BLaER1 treated with 17β-estradiol and CSF1 and Interleukin-3, amounts not matched to agents 10 nM and 100 nM (cell line): ENCODE measurements around the gene BCAN.

Source experiments
- H3K27ac ChIP-seq, 11 experiments: shearing (Covaris generic); formaldehyde crosslinking; 2 replicates each; pipeline ENCODE4 v1.8.1; 2022
- H3K27me3 ChIP-seq, 11 experiments: shearing (Covaris generic); formaldehyde crosslinking; 2 replicates each; pipeline ENCODE4 v1.8.1; 2022
- H3K36me3 ChIP-seq, 11 experiments: shearing (Covaris generic); formaldehyde crosslinking; 2 replicates each; pipeline ENCODE4 v1.8.1; 2022
- H3K4me1 ChIP-seq, 10 experiments: shearing (Covaris generic); formaldehyde crosslinking; 2 replicates each; pipeline ENCODE4 v1.8.1; 2022
- H3K4me2 ChIP-seq, 11 experiments: shearing (Covaris generic); formaldehyde crosslinking; 2 replicates each; pipeline ENCODE4 v1.8.1; 2022
- H3K4me3 ChIP-seq, 10 experiments: shearing (Covaris generic); formaldehyde crosslinking; 2 replicates each; pipeline ENCODE4 v1.8.1; 2022
- H3K9ac ChIP-seq, 11 experiments: shearing (Covaris generic); formaldehyde crosslinking; 2 replicates each; pipeline ENCODE4 v1.8.1; 2022
- H3K9me3 ChIP-seq, 11 experiments: shearing (Covaris generic); formaldehyde crosslinking; replicated peaks in 1 of 11; 2 replicates each; pipeline ENCODE4 v1.8.1; 2022
- H4K20me1 ChIP-seq, 11 experiments: shearing (Covaris generic); formaldehyde crosslinking; 2 replicates each; pipeline ENCODE4 v1.8.1; 2022
- Cebpa-rat ChIP-seq, 11 experiments: shearing (Covaris generic); IDR thresholded peaks; 2 replicates each; pipeline ENCODE4 v1.8.1; 2022

BCAN gene

GRCh38 chr1:156694690-156694962 is 52.7 kb downstream of the BCAN start:
- no peaks in the 10 kb centered on the region for H3K36me3 ChIP-seq
- H3K4me3 ChIP-seq = no peak overlapping the region
- no peak for TF ChIP-seq Cebpa-rat (IDR thresholded peaks at IDR 0.05)
- H3K9me3 ChIP-seq = no peaks in the 10 kb centered on the region
- H3K27me3 ChIP-seq = peaks cover 37 to 45% (median 42%) of the 10 kb centered on the region in 11 experiments
- peaks cover 27 to 69% (median 61%) of the 10 kb centered on the region in 10 experiments for H3K4me1 ChIP-seq
- H3K9ac ChIP-seq = peak overlapping the region in 3 of 11 experiments; percentile 4 to 54 (median 20); a peak in 2 of 22 replicates
- peak overlapping the region in 9 of 11 experiments; percentile 60 to 90 (median 83); a peak in 16 of 22 replicates for H3K4me2 ChIP-seq
- H4K20me1 ChIP-seq = peaks cover 0 to 26% (median 0%) of the 10 kb centered on the region in 11 experiments; a peak in 7 of 22 replicates
- H3K27ac ChIP-seq = peak overlapping the region in 1 of 11 experiments; percentile 35; a peak in 2 of 22 replicates

GRCh38 chr1:156696755-156697154 is 54.8 kb downstream of the BCAN start:
- Histone ChIP-seq H3K36me3 (no peaks in the 10 kb centered on the region), H3K9ac (0 out of 22 replicates have a peak overlapping the region, but pooled peaks of 2 of the 11 experiments have one; percentile 2 to 29), H3K4me1 (peaks cover 15 to 50% (median 45%) of the 10 kb centered on the region in 10 experiments), H3K27me3 (peaks cover 16 to 24% (median 21%) of the 10 kb centered on the region in 11 experiments), H3K4me3 (no peak overlapping the region), H3K4me2 (peak overlapping the region in 8 of 11 experiments; percentile 50 to 73 (median 63); a peak in 16 of 22 replicates), H4K20me1 (peaks cover 0 to 19% (median 0%) of the 10 kb centered on the region in 11 experiments; a peak in 4 of 22 replicates), H3K9me3 (no peaks in the 10 kb centered on the region), H3K27ac (no peak overlapping the region)
- no peak for TF ChIP-seq Cebpa-rat (IDR thresholded peaks at IDR 0.05)

- Histone ChIP-seq H3K4me2 (peak overlapping the region in 10 of 11 experiments; percentile 24 to 73 (median 60); a peak in 17 of 22 replicates), H4K20me1 (peaks cover 0 to 12% (median 0%) of the 10 kb centered on the region in 11 experiments; a peak in 1 of 22 replicates), H3K4me1 (peaks cover 8 to 42% (median 38%) of the 10 kb centered on the region in 10 experiments), H3K36me3 (no peaks in the 10 kb centered on the region), H3K9me3 (no peaks in the 10 kb centered on the region), H3K27me3 (peaks cover 8 to 17% (median 14%) of the 10 kb centered on the region in 11 experiments), H3K9ac (peak overlapping the region in 2 of 11 experiments; percentile 2 to 37; a peak in 2 of 22 replicates), H3K4me3 (no peak overlapping the region), H3K27ac (0 out of 22 replicates have a peak overlapping the region, but pooled peaks of 1 of the 11 experiments have one; percentile 26)
- no peak for TF ChIP-seq Cebpa-rat (IDR thresholded peaks at IDR 0.05)
Measured at GRCh38 chr1:156697481-156697880, 55.6 kb downstream of the BCAN start.

GRCh38 chr1:156698995-156699394 is 57.1 kb downstream of the BCAN start:
- H4K20me1 ChIP-seq = peaks cover 0 to 15% (median 0%) of the 10 kb centered on the region in 11 experiments; a peak in 4 of 22 replicates
- no peak overlapping the region for H3K4me3 ChIP-seq
- no peak overlapping the region for H3K4me2 ChIP-seq
- peaks cover 12 to 18% (median 14%) of the 10 kb centered on the region in 11 experiments for H3K27me3 ChIP-seq
- no peaks in the 10 kb centered on the region for H3K9me3 ChIP-seq
- TF ChIP-seq Cebpa-rat (IDR thresholded peaks at IDR 0.05) = no peak
- no peaks in the 10 kb centered on the region for H3K36me3 ChIP-seq
- H3K27ac ChIP-seq = no peak overlapping the region
- H3K9ac ChIP-seq = no peak overlapping the region
- H3K4me1 ChIP-seq = peaks cover 0 to 27% (median 23%) of the 10 kb centered on the region in 10 experiments; a peak in 18 of 20 replicates

- H3K9ac ChIP-seq = no peak overlapping the region
- no peaks in the 10 kb centered on the region for H3K9me3 ChIP-seq
- peaks cover 14 to 35% (median 31%) of the 10 kb centered on the region in 10 experiments for H3K4me1 ChIP-seq
- no peak for TF ChIP-seq Cebpa-rat (IDR thresholded peaks at IDR 0.05)
- no peak overlapping the region for H3K27ac ChIP-seq
- H3K36me3 ChIP-seq = no peaks in the 10 kb centered on the region
- peaks cover 0 to 28% (median 8%) of the 10 kb centered on the region in 11 experiments; a peak in 7 of 22 replicates for H4K20me1 ChIP-seq
- H3K4me3 ChIP-seq = no peak overlapping the region
- H3K27me3 ChIP-seq = peaks cover 32 to 37% (median 33%) of the 10 kb centered on the region in 11 experiments
- no peak overlapping the region for H3K4me2 ChIP-seq
Measured at GRCh38 chr1:156700736-156701531, 59.0 kb downstream of the BCAN start.

GRCh38 chr1:156703336-156703735 is 61.4 kb downstream of the BCAN start:
- Histone ChIP-seq H3K4me3 (no peak overlapping the region), H4K20me1 (peaks cover 0 to 37% (median 8%) of the 10 kb centered on the region in 11 experiments; a peak in 8 of 22 replicates), H3K36me3 (no peaks in the 10 kb centered on the region), H3K27me3 (peaks cover 33 to 49% (median 40%) of the 10 kb centered on the region in 11 experiments), H3K9me3 (no peaks in the 10 kb centered on the region), H3K4me2 (no peak overlapping the region), H3K9ac (no peak overlapping the region), H3K4me1 (peaks cover 26 to 39% (median 31%) of the 10 kb centered on the region in 10 experiments), H3K27ac (no peak overlapping the region)
- no peak for TF ChIP-seq Cebpa-rat (IDR thresholded peaks at IDR 0.05)

- Histone ChIP-seq H3K36me3 (no peaks in the 10 kb centered on the region), H3K9me3 (no peaks in the 10 kb centered on the region), H4K20me1 (peaks cover 0 to 41% (median 8%) of the 10 kb centered on the region in 11 experiments; a peak in 8 of 22 replicates), H3K9ac (no peak overlapping the region), H3K27ac (no peak overlapping the region), H3K27me3 (peaks cover 33 to 49% (median 40%) of the 10 kb centered on the region in 11 experiments), H3K4me3 (no peak overlapping the region), H3K4me1 (peaks cover 26 to 39% (median 31%) of the 10 kb centered on the region in 10 experiments), H3K4me2 (no peak overlapping the region)
- no peak for TF ChIP-seq Cebpa-rat (IDR thresholded peaks at IDR 0.05)
Measured at GRCh38 chr1:156703741-156704140, 61.8 kb downstream of the BCAN start.

GRCh38 chr1:156704166-156704711 is 62.3 kb downstream of the BCAN start:
- no peak for TF ChIP-seq Cebpa-rat (IDR thresholded peaks at IDR 0.05)
- H3K36me3 ChIP-seq = no peaks in the 10 kb centered on the region
- H3K9ac ChIP-seq = 0 out of 22 replicates have a peak overlapping the region, but pooled peaks of 1 of the 11 experiments have one; percentile 37
- no peak overlapping the region for H3K4me3 ChIP-seq
- no peak overlapping the region for H3K27ac ChIP-seq
- H3K4me2 ChIP-seq = peak overlapping the region in 3 of 11 experiments; percentile 92 to 100 (median 99); a peak in 4 of 22 replicates
- no peaks in the 10 kb centered on the region for H3K9me3 ChIP-seq
- peaks cover 26 to 39% (median 31%) of the 10 kb centered on the region in 10 experiments for H3K4me1 ChIP-seq
- peaks cover 0 to 46% (median 8%) of the 10 kb centered on the region in 11 experiments; a peak in 8 of 22 replicates for H4K20me1 ChIP-seq
- peaks cover 33 to 49% (median 40%) of the 10 kb centered on the region in 11 experiments for H3K27me3 ChIP-seq
